CD4-positive, alpha-beta T cell treated with Interleukin-17A for 4 hours (primary cell): ENCODE data around the gene GPR142.

ENCODE experiments used
- DNase-seq: peaks from one replicate; pipeline ENCODE4 v3.0.0-alpha.2; 2020; ENCODE audit warnings: mixed read lengths

Gene GPR142

GRCh38 chr17:74371653-74372147, 4.4 kb downstream of the GPR142 start:
- no peak for DNase-seq

GRCh38 chr17:74372426-74372825, 5.1 kb downstream of the GPR142 start:
- no peak for DNase-seq

- DNase-seq: no peak
These were observed 6.7 kb downstream of the GPR142 start for GRCh38 chr17:74373838-74374606.

- no peak for DNase-seq
These were observed 7.6 kb downstream of the GPR142 start for GRCh38 chr17:74374858-74375257.

- DNase-seq: peak; percentile 94
These were observed 12.3 kb downstream of the GPR142 start for GRCh38 chr17:74379495-74380085.

GRCh38 chr17:74380086-74380958, 13.0 kb downstream of the GPR142 start:
- no peak for DNase-seq

- no peak for DNase-seq
These were observed 13.9 kb downstream of the GPR142 start for GRCh38 chr17:74380959-74381808.

- no peak for DNase-seq
These were observed 15.8 kb downstream of the GPR142 start for GRCh38 chr17:74383141-74383540.

GRCh38 chr17:74385201-74385600, 17.9 kb downstream of the GPR142 start:
- no peak for DNase-seq

GRCh38 chr17:74386386-74386785, 19.1 kb downstream of the GPR142 start:
- no peak for DNase-seq

- no peak for DNase-seq
These were observed 20.3 kb downstream of the GPR142 start for GRCh38 chr17:74387365-74388218.

- no peak for DNase-seq
These were observed 21.9 kb downstream of the GPR142 start for GRCh38 chr17:74389084-74389753.

GRCh38 chr17:74389937-74390679, 22.8 kb downstream of the GPR142 start:
- no peak for DNase-seq

GRCh38 chr17:74390680-74391653, 23.7 kb downstream of the GPR142 start:
- no peak for DNase-seq

- no peak for DNase-seq
These were observed 24.5 kb downstream of the GPR142 start for GRCh38 chr17:74391771-74392170.

GRCh38 chr17:74392848-74393247, 25.5 kb downstream of the GPR142 start:
- no peak for DNase-seq

GRCh38 chr17:74393346-74393942, 26.1 kb downstream of the GPR142 start:
- DNase-seq: no peak

- no peak for DNase-seq
These were observed 27.1 kb downstream of the GPR142 start for GRCh38 chr17:74394275-74394950.
